Lower lobe of right lung (tissue), 2 donors: ENCODE measurements around the gene RTN1. TPM values are rescaled to one million over a fixed set of nuclear protein-coding genes. Genes with fewer than 3 reads are reported as not detected.

Source experiments
- ATAC-seq, 2 donors: fragments of 200-7000 bp; cut with Tn5 transposase; one replicate each; pipeline ENCODE4 v1.9.1; 2020 to 2022; ENCODE audit warnings: mild to moderate bottlenecking in 2 of 2, moderate library complexity in 2 of 2
- DNase-seq: peaks from one replicate; pipeline ENCODE4 v3.0.0-alpha.2; 2020
- H3K27ac ChIP-seq: fragments of 200-600 bp; one replicate; pipeline ENCODE4 v1.8.0; 2022
- H3K27me3 ChIP-seq: fragments of 200-600 bp; one replicate; pipeline ENCODE4 v1.8.0; 2022; ENCODE audit warnings: low read depth
- H3K36me3 ChIP-seq: fragments of 200-600 bp; one replicate; pipeline ENCODE4 v1.8.0; 2022; ENCODE audit warnings: mild to moderate bottlenecking
- H3K4me1 ChIP-seq: fragments of 200-600 bp; one replicate; pipeline ENCODE4 v1.8.0; 2022
- H3K4me3 ChIP-seq: fragments of 200-600 bp; one replicate; pipeline ENCODE4 v1.8.0; 2022; ENCODE audit warnings: mild to moderate bottlenecking
- H3K9me3 ChIP-seq: fragments of 200-600 bp; one replicate; pipeline ENCODE4 v1.8.0; 2022
- CTCF ChIP-seq: fragments of 200-600 bp; IDR thresholded peaks from one replicate; pipeline ENCODE4 v1.8.0; 2022; ENCODE audit warnings: antibody characterized with exemption, mild to moderate bottlenecking
- intact Hi-C: fragments of 100-400 bp; cut with DNase I; formaldehyde crosslinking; loops from one replicate; pipeline ENCODE4 v1.11.0; 2022
- total RNA-seq: library from RNA; stranded (reverse); fragmentation: NEBNext Ultra II Directional; extraction: Animal tissue kit (Norgen Biotek cat#: 25700); gene quantifications from one replicate; pipeline ENCODE4 v1.2.1, GENCODE V29; 2021
- donor health status: DM: no; HTN: yes; CAD: no; lungs with severe emphysema.

The RTN1 gene
- total RNA-seq, 1 donor from 2014 or later: 18.2 TPM

- H3K27ac ChIP-seq: no peak overlapping the region
- no peaks in the 10 kb centered on the region for H3K36me3 ChIP-seq
- no peak overlapping the region for H3K4me3 ChIP-seq
- H3K9me3 ChIP-seq: no peaks in the 10 kb centered on the region
- ATAC-seq (no peak), DNase-seq (no peak)
- peaks cover 6% of the 10 kb centered on the region for H3K27me3 ChIP-seq
- no peak for TF ChIP-seq CTCF
- H3K4me1 ChIP-seq: no peaks in the 10 kb centered on the region
- intact Hi-C loops: no loop called here
Observed at GRCh38 chr14:59582161-59582560, 288.4 kb downstream of the RTN1 start.

GRCh38 chr14:59580911-59581310 lies 289.7 kb downstream of the RTN1 start:
- intact Hi-C loops: no loop called here
- DNase-seq: no peak
- no peak for ATAC-seq
- no peak overlapping the region for H3K4me3 ChIP-seq
- H3K4me1 ChIP-seq: peaks cover 12% of the 10 kb centered on the region
- no peaks in the 10 kb centered on the region for H3K9me3 ChIP-seq
- no peak overlapping the region for H3K27ac ChIP-seq
- H3K36me3 ChIP-seq: no peaks in the 10 kb centered on the region
- no peak for TF ChIP-seq CTCF
- H3K27me3 ChIP-seq: peaks cover 6% of the 10 kb centered on the region

GRCh38 chr14:59576332-59577294 lies 294.0 kb downstream of the RTN1 start, which contains the start of gene CCDC175:
Gene CCDC175, minus strand, starts transcription at chr14:59576812. Its CDS starts 37 bp downstream, at chr14:59576775.
- peak; percentile 79 for TF ChIP-seq CTCF
- H3K36me3 ChIP-seq: no peaks in the 10 kb centered on the region
- intact Hi-C loops: no loop called here
- ATAC-seq (peak; percentile 96), DNase-seq (peak; percentile 93)
- no peaks in the 10 kb centered on the region for H3K9me3 ChIP-seq
- no peak within 1 kb of the TSS for H3K27ac ChIP-seq
- peaks cover 6% of the 10 kb centered on the region for H3K27me3 ChIP-seq
- H3K4me1 ChIP-seq: peaks cover 12% of the 10 kb centered on the region
- H3K4me3 ChIP-seq: peak within 1 kb of the TSS; percentile 54

GRCh38 chr14:59570122-59570521 lies 300.5 kb downstream of the RTN1 start:
- no peaks in the 10 kb centered on the region for H3K9me3 ChIP-seq
- DNase-seq (no peak), ATAC-seq (no peak)
- intact Hi-C loops: no loop called here
- TF ChIP-seq CTCF: no peak
- no peak overlapping the region for H3K4me3 ChIP-seq
- H3K4me1 ChIP-seq: no peaks in the 10 kb centered on the region
- no peak overlapping the region for H3K27ac ChIP-seq
- H3K27me3 ChIP-seq: no peaks in the 10 kb centered on the region
- H3K36me3 ChIP-seq: no peaks in the 10 kb centered on the region

GRCh38 chr14:59566725-59567124 lies 303.9 kb downstream of the RTN1 start:
- no peaks in the 10 kb centered on the region for H3K27me3 ChIP-seq
- H3K36me3 ChIP-seq: no peaks in the 10 kb centered on the region
- intact Hi-C loops: no loop called here
- ATAC-seq (no peak), DNase-seq (no peak)
- H3K9me3 ChIP-seq: no peaks in the 10 kb centered on the region
- no peak for TF ChIP-seq CTCF
- H3K4me3 ChIP-seq: no peak overlapping the region
- H3K4me1 ChIP-seq: no peaks in the 10 kb centered on the region
- no peak overlapping the region for H3K27ac ChIP-seq
